ENCODE data around the gene SPNS2.
A peak's percentile ranks its signal among the peaks of the same experiment; 100 is the strongest.

The SPNS2 gene

GRCh38 chr17:4554441-4554996, 55.8 kb downstream of the SPNS2 start:
- no peak for DNase-seq

GRCh38 chr17:4554997-4555799, 56.5 kb downstream of the SPNS2 start, which contains the start of gene MYBBP1A:
MYBBP1A (minus strand) TSS chr17:4555384; CDS start chr17:4555324, 60 bp downstream.
- peak; percentile 99 to 100 (median 99) for DNase-seq

- no peak for DNase-seq
These were observed 57.4 kb downstream of the SPNS2 start for GRCh38 chr17:4555873-4556759.

- no peak for DNase-seq
These were observed 58.3 kb downstream of the SPNS2 start for GRCh38 chr17:4556996-4557395.

- no peak for DNase-seq
These were observed 59.1 kb downstream of the SPNS2 start for GRCh38 chr17:4557626-4558346.

GRCh38 chr17:4558347-4558971, 59.8 kb downstream of the SPNS2 start:
- DNase-seq = no peak

- DNase-seq = no peak
These were observed 60.6 kb downstream of the SPNS2 start for GRCh38 chr17:4559139-4559791.

GRCh38 chr17:4559966-4560365, 61.3 kb downstream of the SPNS2 start:
- DNase-seq = no peak

- no peak for DNase-seq
These were observed 61.7 kb downstream of the SPNS2 start, which contains the start of gene GGT6 for GRCh38 chr17:4560421-4560820. GGT6 (minus strand) TSS chr17:4560577; CDS start chr17:4560521, 56 bp downstream.

- peak in 1 of 3 donors; percentile 22 for DNase-seq
These were observed 62.2 kb downstream of the SPNS2 start for GRCh38 chr17:4560837-4561256.

- DNase-seq = no peak
These were observed 63.6 kb downstream of the SPNS2 start for GRCh38 chr17:4562015-4562969.

GRCh38 chr17:4565209-4566141, 66.8 kb downstream of the SPNS2 start:
- peak; percentile 87 to 91 (median 89) for DNase-seq

- peak; percentile 68 to 75 (median 74) for DNase-seq
These were observed 68.1 kb downstream of the SPNS2 start for GRCh38 chr17:4566785-4567184.

- DNase-seq = no peak
These were observed 70.9 kb downstream of the SPNS2 start for GRCh38 chr17:4569591-4569990.

GRCh38 chr17:4572131-4572530, 73.5 kb downstream of the SPNS2 start:
- no peak for DNase-seq

- DNase-seq = no peak
These were observed 74.4 kb downstream of the SPNS2 start for GRCh38 chr17:4573115-4573514.

GRCh38 chr17:4573669-4574068, 75.0 kb downstream of the SPNS2 start:
- peak; percentile 91 to 93 (median 92) for DNase-seq

GRCh38 chr17:4574448-4575045, 75.9 kb downstream of the SPNS2 start:
- no peak for DNase-seq

GRCh38 chr17:4576161-4576558, 77.5 kb downstream of the SPNS2 start:
- no peak for DNase-seq

Measured in suppressor macrophage treated with lipopolysaccharide for 1 hour (primary cell).